Small intestine (tissue), 7 donors: ENCODE results near the gene SIT1. TPM values are rescaled to one million over a fixed set of nuclear protein-coding genes. Genes with fewer than 3 reads are reported as not detected.
A peak's percentile ranks its signal among the peaks of the same experiment; 100 is the strongest.

ENCODE experiments used
- DNase-seq, 2 donors: peaks; one replicate each; pipeline versions ENCODE4 v3.0.0 to v3.0.0-alpha.2; 2013
- FAIRE-seq: peaks from 2 replicates; lab custom pipeline; 2012; peaks lifted over from hg19 to GRCh38; lab: Jason Lieb, UNC
- H3K27ac ChIP-seq, 3 donors: one replicate each; pipeline ENCODE4 v1.5.1; 2013; ENCODE audit warnings: low read length in 2 of 3, mild to moderate bottlenecking in 2 of 3, control low read depth in 1 of 3, inconsistent platforms in 1 of 3, low read depth in 1 of 3, moderate library complexity in 1 of 3
- H3K27me3 ChIP-seq, 3 donors: one replicate each; pipeline ENCODE4 v1.6.1; 2013; ENCODE audit warnings: low read length in 3 of 3, inconsistent platforms in 1 of 3; ENCODE audit not compliant: control insufficient read depth in 3 of 3, insufficient read depth in 3 of 3
- H3K36me3 ChIP-seq, 3 donors: one replicate each; pipeline ENCODE4 v1.6.1; 2013; ENCODE audit warnings: low read length in 3 of 3, inconsistent platforms in 1 of 3, low read depth in 1 of 3, mild to moderate bottlenecking in 1 of 3, moderate library complexity in 1 of 3; ENCODE audit not compliant: control insufficient read depth in 3 of 3, insufficient read depth in 2 of 3
- H3K4me1 ChIP-seq, 3 donors: one replicate each; pipeline ENCODE4 v1.6.1; 2013; ENCODE audit warnings: low read length in 2 of 3, inconsistent platforms in 1 of 3, low read depth in 1 of 3, mild to moderate bottlenecking in 1 of 3, moderate library complexity in 1 of 3; ENCODE audit not compliant: control insufficient read depth in 3 of 3, insufficient read depth in 2 of 3
- H3K4me3 ChIP-seq, 3 donors: one replicate each; pipeline ENCODE4 v1.5.1; 2013; ENCODE audit warnings: low read length in 3 of 3, control low read depth in 1 of 3, inconsistent platforms in 1 of 3, low read depth in 1 of 3, mild to moderate bottlenecking in 1 of 3, moderate library complexity in 1 of 3
- H3K9me3 ChIP-seq, 2 donors: one replicate each; pipeline ENCODE4 v1.6.1; 2013; ENCODE audit warnings: low read depth in 1 of 2, low read length in 1 of 2; ENCODE audit not compliant: control insufficient read depth in 2 of 2, insufficient read depth in 1 of 2
- WGBS, 3 donors: extraction: QIAGEN DNeasy Blood & Tissue Kit; methylation state at CpG; one replicate each; pipeline ENCODE4 v1.1.7; 2013; 5-methylcytosine and 5-hydroxymethylcytosine counted together
- polyA plus RNA-seq, 4 donors: library from polyadenylated mRNA; stranded (reverse) in 3 of 4; unstranded in 1 of 4; fragments of 200-250 nt in 3 of 4; fragments of 120-200 nt in 1 of 4; gene quantifications; one replicate each; pipeline versions ENCODE4 v1.2.1 to v1.2.3, GENCODE V29; 2013
- donor health status: healthy with polysubstance abuse.
- donor health status: control.
- donor health status: control.
- donor health status: Bipolar disorder and iron deficiency.
- donor health status: healthy.

The SIT1 gene
- polyA plus RNA-seq, 4 donors = 0.89 to 5.9 (median 1.4) TPM

- Histone ChIP-seq H3K36me3 (no peaks in the 10 kb centered on the region), H3K27ac (peak overlapping the region; percentile 46 to 58 (median 51)), H3K27me3 (no peaks in the 10 kb centered on the region), H3K9me3 (no peaks in the 10 kb centered on the region), H3K4me3 (no peak overlapping the region), H3K4me1 (peaks cover 0 to 20% (median 5%) of the 10 kb centered on the region in 3 donors)
- DNase-seq = peak; percentile 87 to 97
- no peak for FAIRE-seq
- 37 to 60% (median 40%) methylated on average over 6 of the region's 6 CpGs for WGBS, 3 donors
Measured at GRCh38 chr9:35669331-35670145, 18.8 kb upstream of the SIT1 start.

GRCh38 chr9:35667939-35668338, 17.2 kb upstream of the SIT1 start:
- DNase-seq (no peak), FAIRE-seq (no peak)
- Histone ChIP-seq H3K4me3 (no peak overlapping the region), H3K27me3 (no peaks in the 10 kb centered on the region), H3K4me1 (peaks cover 0 to 26% (median 2%) of the 10 kb centered on the region in 3 donors), H3K9me3 (no peaks in the 10 kb centered on the region), H3K36me3 (no peaks in the 10 kb centered on the region), H3K27ac (no peak overlapping the region)
- 90 to 96% (median 96%) methylated on average over 3 of the region's 3 CpGs for WGBS, 3 donors

DNA sequence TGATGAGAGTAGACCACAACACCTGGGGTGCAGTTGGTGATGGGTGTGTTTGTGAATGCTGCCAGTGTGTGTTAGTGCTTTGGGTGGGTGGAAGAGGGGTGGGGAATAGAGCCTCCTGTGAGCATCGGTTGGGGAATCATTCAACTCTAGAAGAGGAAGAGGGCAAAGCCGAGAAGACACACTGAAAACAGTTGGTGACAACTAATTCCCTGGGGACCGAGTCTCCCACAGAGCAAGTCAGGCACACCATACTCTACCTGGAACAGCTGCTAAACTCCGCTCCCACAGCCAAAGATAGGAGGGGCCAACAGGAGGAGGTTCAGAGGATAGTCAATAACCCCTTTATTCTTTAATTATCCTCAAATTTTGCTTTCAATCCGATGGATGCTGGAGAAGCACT, 15.8 kb upstream of the SIT1 start:
- peaks cover 0 to 27% (median 2%) of the 10 kb centered on the region in 3 donors for H3K4me1 ChIP-seq
- H3K27ac ChIP-seq = no peak overlapping the region
- FAIRE-seq = no peak
- H3K9me3 ChIP-seq = no peaks in the 10 kb centered on the region
- H3K4me3 ChIP-seq = no peak overlapping the region
- no peaks in the 10 kb centered on the region for H3K27me3 ChIP-seq
- peaks cover 0 to 8% (median 0%) of the 10 kb centered on the region in 3 donors for H3K36me3 ChIP-seq
- no peak for DNase-seq
- 85 to 92% (median 87%) methylated on average over 5 of the region's 5 CpGs for WGBS, 3 donors

GRCh38 chr9:35666045-35666444, 15.3 kb upstream of the SIT1 start:
- Histone ChIP-seq H3K4me1 (peaks cover 0 to 32% (median 2%) of the 10 kb centered on the region in 3 donors), H3K36me3 (peaks cover 0 to 12% (median 0%) of the 10 kb centered on the region in 3 donors), H3K4me3 (no peak overlapping the region), H3K9me3 (no peaks in the 10 kb centered on the region), H3K27ac (no peak overlapping the region), H3K27me3 (no peaks in the 10 kb centered on the region)
- no peak for FAIRE-seq
- no peak for DNase-seq
- WGBS, 3 donors = 78 to 100% (median 85%) methylated on average over 1 of the region's 1 CpG

GRCh38 chr9:35665471-35665818, 14.7 kb upstream of the SIT1 start:
- Histone ChIP-seq H3K9me3 (no peaks in the 10 kb centered on the region), H3K36me3 (peaks cover 0 to 18% (median 0%) of the 10 kb centered on the region in 3 donors), H3K27ac (peak overlapping the region in 1 of 3 donors; percentile 71), H3K27me3 (no peaks in the 10 kb centered on the region), H3K4me3 (peak overlapping the region; percentile 40 to 75 (median 40)), H3K4me1 (peaks cover 0 to 38% (median 2%) of the 10 kb centered on the region in 3 donors)
- no peak for DNase-seq
- 20 to 28% (median 21%) methylated on average over 5 of the region's 5 CpGs for WGBS, 3 donors
- no peak for FAIRE-seq

DNA sequence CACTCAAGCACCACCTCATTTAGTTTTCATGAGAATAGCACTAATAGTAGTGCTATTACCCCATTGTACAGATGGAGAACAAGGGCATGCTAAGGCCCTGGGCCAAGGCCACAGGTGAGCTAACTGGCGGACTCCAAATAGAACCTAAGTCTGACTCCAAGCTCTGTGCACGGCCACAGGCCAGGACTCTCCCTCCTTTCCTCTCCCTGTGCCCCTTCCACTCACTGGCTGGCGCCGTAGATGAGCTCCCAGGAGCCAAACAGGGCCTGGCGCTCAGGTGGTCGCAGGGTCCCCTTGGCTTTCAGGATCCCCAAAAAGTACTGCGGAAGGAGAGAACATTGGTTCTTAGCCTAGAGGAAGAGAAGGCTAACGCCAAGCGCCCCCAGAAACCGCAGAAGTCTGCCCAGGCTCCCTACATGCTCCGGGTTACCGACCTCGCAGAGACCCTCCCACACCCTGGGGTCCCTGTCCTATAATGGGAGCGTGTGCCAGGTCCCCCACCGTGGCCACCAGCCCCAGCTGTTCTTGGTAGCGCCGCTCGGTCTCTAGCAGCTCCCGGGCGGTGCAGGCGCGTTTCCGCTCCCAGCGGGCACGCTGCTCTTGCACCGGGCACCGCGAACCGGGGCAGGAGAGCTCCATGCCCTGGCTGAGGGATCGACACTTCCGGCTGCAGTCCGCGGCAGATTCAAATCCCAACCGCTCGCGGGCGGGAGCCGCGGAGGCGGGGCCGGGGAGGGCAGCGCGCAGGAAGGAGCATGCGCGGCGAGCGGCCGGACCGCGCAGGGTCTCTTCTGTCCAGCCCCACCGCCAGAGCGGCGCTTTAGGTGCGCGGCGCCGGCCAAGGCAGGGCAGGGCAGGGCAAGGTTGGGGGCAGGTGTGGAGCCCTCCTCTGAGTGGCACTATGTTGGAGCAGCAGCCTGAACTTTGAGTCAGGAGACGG, 14.1 kb upstream of the SIT1 start, which contains the start of gene ARHGEF39:
Gene ARHGEF39 (minus strand): TSS at position 665 of the 940 bp plus-strand sequence. CDS start 26 bp downstream, at position 639.
- DNase-seq (peak; percentile 87 to 91), FAIRE-seq (no peak)
- peaks cover 0 to 35% (median 2%) of the 10 kb centered on the region in 3 donors for H3K4me1 ChIP-seq
- no peaks in the 10 kb centered on the region for H3K27me3 ChIP-seq
- peak within 1 kb of the TSS in 2 of 3 donors; percentile 38 to 71 for H3K27ac ChIP-seq
- peaks cover 0 to 23% (median 0%) of the 10 kb centered on the region in 3 donors for H3K36me3 ChIP-seq
- 4 to 6% (median 4%) methylated on average over 58 of the region's 58 CpGs for WGBS, 3 donors
- peak within 1 kb of the TSS; percentile 40 to 75 (median 40) for H3K4me3 ChIP-seq
- H3K9me3 ChIP-seq = no peaks in the 10 kb centered on the region

GRCh38 chr9:35662437-35662836, 11.7 kb upstream of the SIT1 start:
- Histone ChIP-seq H3K4me1 (peaks cover 0 to 30% (median 4%) of the 10 kb centered on the region in 3 donors), H3K4me3 (no peak overlapping the region), H3K9me3 (no peaks in the 10 kb centered on the region), H3K27me3 (no peaks in the 10 kb centered on the region), H3K27ac (no peak overlapping the region), H3K36me3 (peaks cover 0 to 23% (median 0%) of the 10 kb centered on the region in 3 donors)
- DNase-seq = no peak
- FAIRE-seq = no peak
- 84 to 92% (median 87%) methylated on average over 7 of the region's 7 CpGs for WGBS, 3 donors
